ENCODE data around the gene TSPO2.

Gene TSPO2

GRCh38 chr6:41036601-41037000 lies 5.7 kb upstream of the TSPO2 start:
- ATAC-seq = no peak
- TF ChIP-seq TOX (CRISPR knock-in tag; IDR thresholded peaks at IDR 0.05; ENCODE audit: borderline replicate concordance) (no peak), ESRRG (CRISPR knock-in tag; IDR thresholded peaks at IDR 0.05) (no peak), ZNF8 (CRISPR knock-in tag; IDR thresholded peaks at IDR 0.05) (no peak), OSR1 (CRISPR knock-in tag; IDR thresholded peaks at IDR 0.05) (no peak), PPARA (CRISPR knock-in tag; IDR thresholded peaks at IDR 0.05; ENCODE audit: borderline replicate concordance) (no peak), PATZ1 (CRISPR knock-in tag; IDR thresholded peaks at IDR 0.05; ENCODE audit: borderline replicate concordance) (no peak), ZFP30 (CRISPR knock-in tag; IDR thresholded peaks at IDR 0.05) (no peak), RARB (CRISPR knock-in tag; IDR thresholded peaks at IDR 0.05) (no peak), ZNF70 (CRISPR knock-in tag; IDR thresholded peaks at IDR 0.05) (no peak), ARNTL (CRISPR knock-in tag; IDR thresholded peaks at IDR 0.05; ENCODE audit: borderline replicate concordance, low read depth) (no peak)

- no peak for ATAC-seq
- TF ChIP-seq ARNTL (CRISPR knock-in tag; IDR thresholded peaks at IDR 0.05; ENCODE audit: borderline replicate concordance, low read depth) = no peak
- no peak for TF ChIP-seq GLIS3 (CRISPR knock-in tag; IDR thresholded peaks at IDR 0.05)
- no peak for TF ChIP-seq ZFP3 (CRISPR knock-in tag; IDR thresholded peaks at IDR 0.05)
- TF ChIP-seq PATZ1 (CRISPR knock-in tag; IDR thresholded peaks at IDR 0.05; ENCODE audit: borderline replicate concordance) = no peak
- no peak for TF ChIP-seq OSR1 (CRISPR knock-in tag; IDR thresholded peaks at IDR 0.05)
- no peak for TF ChIP-seq POU6F1 (CRISPR knock-in tag; IDR thresholded peaks at IDR 0.05; ENCODE audit: borderline replicate concordance, low read depth)
- no peak for TF ChIP-seq RARB (CRISPR knock-in tag; IDR thresholded peaks at IDR 0.05)
- TF ChIP-seq BACH2 (CRISPR knock-in tag; IDR thresholded peaks at IDR 0.05; ENCODE audit: borderline replicate concordance) = no peak
- TF ChIP-seq ISL1 (CRISPR knock-in tag; IDR thresholded peaks at IDR 0.05) = no peak
- no peak for TF ChIP-seq ZFP30 (CRISPR knock-in tag; IDR thresholded peaks at IDR 0.05)
These were observed 5.0 kb upstream of the TSPO2 start for GRCh38 chr6:41037107-41037900.

GRCh38 chr6:41038205-41038604 lies 4.1 kb upstream of the TSPO2 start:
- ATAC-seq = no peak

More at GRCh38 chr6:41038205-41038604, 4.1 kb upstream of the TSPO2 start:
- TF ChIP-seq TCF4 (CRISPR knock-in tag; IDR thresholded peaks at IDR 0.05; ENCODE audit: borderline replicate concordance) (no peak), ZFP30 (CRISPR knock-in tag; IDR thresholded peaks at IDR 0.05) (no peak), ZNF8 (CRISPR knock-in tag; IDR thresholded peaks at IDR 0.05) (no peak), TSHZ2 (CRISPR knock-in tag; IDR thresholded peaks at IDR 0.05) (no peak), GLIS3 (CRISPR knock-in tag; IDR thresholded peaks at IDR 0.05) (no peak), ZFP3 (CRISPR knock-in tag; IDR thresholded peaks at IDR 0.05) (no peak), ZNF70 (CRISPR knock-in tag; IDR thresholded peaks at IDR 0.05) (no peak)
